Vagina (tissue), 2 donors: ENCODE data around the gene USP25. TPM values are rescaled to one million over a fixed set of nuclear protein-coding genes. Genes with fewer than 3 reads are reported as not detected.

Experiments
- DNase-seq, 2 donors: peaks; one replicate each; pipeline ENCODE4 v3.0.0-alpha.2; 2017; ENCODE audit errors: extremely low spot score in 2 of 2
- H3K27ac ChIP-seq: fragments of 200-600 bp; sonication (generic); one replicate; pipeline ENCODE4 v1.5.1; 2019
- H3K27me3 ChIP-seq: fragments of 200-600 bp; sonication (generic); one replicate; pipeline ENCODE4 v1.5.1; 2019
- H3K36me3 ChIP-seq, 2 donors: fragments of 200-600 bp; sonication (generic); one replicate each; pipeline ENCODE4 v1.5.1; 2017 to 2019
- H3K4me1 ChIP-seq: fragments of 200-600 bp; sonication (generic); one replicate; pipeline ENCODE4 v1.5.1; 2019
- H3K4me3 ChIP-seq, 2 donors: fragments of 200-600 bp; sonication (generic); 1 replicate in 1 of 2; 2 replicates in 1 of 2; pipeline ENCODE4 v1.5.1; 2016 to 2019
- H3K9me3 ChIP-seq: fragments of 200-600 bp; sonication (generic); one replicate; pipeline ENCODE4 v1.5.1; 2019
- CTCF ChIP-seq, 3 experiments: fragments of 450-650 bp in 2 of 3; fragments of 200-600 bp in 1 of 3; sonication (generic) in 1 of 3; IDR thresholded peaks; one replicate each; pipeline ENCODE4 v1.5.1; 2017 to 2019; ENCODE audit warnings: antibody characterized with exemption in 3 of 3, mild to moderate bottlenecking in 2 of 3, moderate library complexity in 2 of 3
- POLR2A ChIP-seq, 2 donors: fragments of 450-650 bp; IDR thresholded peaks; one replicate each; pipeline ENCODE4 v1.6.1; 2017; ENCODE audit warnings: antibody characterized with exemption in 2 of 2, mild to moderate bottlenecking in 2 of 2, moderate library complexity in 2 of 2
- POLR2AphosphoS5 ChIP-seq, 2 donors: sonication (generic); formaldehyde crosslinking; IDR thresholded peaks; one replicate each; pipeline ENCODE4 v1.9.0; 2017; ENCODE audit warnings: antibody characterized with exemption in 2 of 2, mild to moderate bottlenecking in 2 of 2, low read depth in 1 of 2; ENCODE audit not compliant: insufficient read depth in 1 of 2
- intact Hi-C: fragments of 100-400 bp; cut with DNase I; formaldehyde crosslinking; loops from one replicate; pipeline ENCODE4 v1.15.1; 2023
- total RNA-seq: library from RNA; depleted of rRNA; stranded (reverse); fragments of >200 nt; gene quantifications from one replicate; pipeline ENCODE4 v1.2.3, GENCODE V29; 2016

USP25 gene
- total RNA-seq, 1 donor from 2014 or later: 39.0 TPM

- H3K36me3 ChIP-seq: no peaks in the 10 kb centered on the region
- no peak overlapping the region for H3K27ac ChIP-seq
- no peak for DNase-seq
- no peak for TF ChIP-seq POLR2A (IDR thresholded peaks at IDR 0.05)
- no peak for TF ChIP-seq POLR2AphosphoS5 (IDR thresholded peaks at IDR 0.05; ENCODE audit: insufficient read depth in 1 of 2, low read depth in 1 of 2)
- no peak for TF ChIP-seq CTCF (IDR thresholded peaks at IDR 0.05)
- H3K4me1 ChIP-seq: peaks cover 65% of the 10 kb centered on the region
- H3K4me3 ChIP-seq: no peak overlapping the region
- H3K27me3 ChIP-seq: no peaks in the 10 kb centered on the region
- intact Hi-C loops: no loop called here
- no peaks in the 10 kb centered on the region for H3K9me3 ChIP-seq
These were observed 10.6 kb downstream of the USP25 start for GRCh38 chr21:15740383-15740782.

GRCh38 chr21:15741510-15741909, 11.7 kb downstream of the USP25 start:
- Histone ChIP-seq H3K4me1 (peaks cover 71% of the 10 kb centered on the region), H3K27me3 (no peaks in the 10 kb centered on the region), H3K27ac (no peak overlapping the region), H3K4me3 (no peak overlapping the region), H3K36me3 (no peaks in the 10 kb centered on the region), H3K9me3 (no peaks in the 10 kb centered on the region)
- TF ChIP-seq POLR2AphosphoS5 (IDR thresholded peaks at IDR 0.05; ENCODE audit: insufficient read depth in 1 of 2, low read depth in 1 of 2) (no peak), CTCF (IDR thresholded peaks at IDR 0.05) (no peak), POLR2A (IDR thresholded peaks at IDR 0.05) (no peak)
- DNase-seq: no peak
- intact Hi-C loops: no loop called here

GRCh38 chr21:15742052-15742670, 12.4 kb downstream of the USP25 start:
- Histone ChIP-seq H3K27me3 (no peaks in the 10 kb centered on the region), H3K36me3 (no peaks in the 10 kb centered on the region), H3K9me3 (no peaks in the 10 kb centered on the region), H3K27ac (no peak overlapping the region), H3K4me3 (no peak overlapping the region), H3K4me1 (peaks cover 71% of the 10 kb centered on the region)
- no peak for TF ChIP-seq CTCF (IDR thresholded peaks at IDR 0.05)
- TF ChIP-seq POLR2AphosphoS5 (IDR thresholded peaks at IDR 0.05; ENCODE audit: insufficient read depth in 1 of 2, low read depth in 1 of 2): no peak
- no peak for TF ChIP-seq POLR2A (IDR thresholded peaks at IDR 0.05)
- intact Hi-C loops: no loop called here
- DNase-seq: no peak

- Histone ChIP-seq H3K4me1 (peaks cover 71% of the 10 kb centered on the region), H3K4me3 (no peak overlapping the region), H3K27ac (no peak overlapping the region), H3K36me3 (no peaks in the 10 kb centered on the region), H3K27me3 (no peaks in the 10 kb centered on the region), H3K9me3 (no peaks in the 10 kb centered on the region)
- intact Hi-C loops: no loop called here
- no peak for DNase-seq
- no peak for TF ChIP-seq POLR2A (IDR thresholded peaks at IDR 0.05)
- no peak for TF ChIP-seq CTCF (IDR thresholded peaks at IDR 0.05)
- no peak for TF ChIP-seq POLR2AphosphoS5 (IDR thresholded peaks at IDR 0.05; ENCODE audit: insufficient read depth in 1 of 2, low read depth in 1 of 2)
These were observed 12.9 kb downstream of the USP25 start for GRCh38 chr21:15742694-15743093.

GRCh38 chr21:15743593-15743992, 13.8 kb downstream of the USP25 start:
- no peak for DNase-seq
- H3K27ac ChIP-seq: no peak overlapping the region

More at GRCh38 chr21:15743593-15743992, 13.8 kb downstream of the USP25 start:
- H3K27me3 ChIP-seq: no peaks in the 10 kb centered on the region
- no peak overlapping the region for H3K4me3 ChIP-seq
- peaks cover 69% of the 10 kb centered on the region for H3K4me1 ChIP-seq
- intact Hi-C loops: no loop called here
- H3K9me3 ChIP-seq: no peaks in the 10 kb centered on the region
- TF ChIP-seq POLR2A (IDR thresholded peaks at IDR 0.05) (no peak), CTCF (IDR thresholded peaks at IDR 0.05) (no peak), POLR2AphosphoS5 (IDR thresholded peaks at IDR 0.05; ENCODE audit: insufficient read depth in 1 of 2, low read depth in 1 of 2) (no peak)
- no peaks in the 10 kb centered on the region for H3K36me3 ChIP-seq
